ENCODE measurements around the gene TENT4A. TPM values are rescaled to one million over a fixed set of nuclear protein-coding genes. Genes with fewer than 3 reads are reported as not detected.

Gene TENT4A
- total RNA-seq, 3 donors from 2014 or later, result 16.0 to 26.2 (median 16.3) TPM

- no peaks in the 10 kb centered on the region for H3K36me3 ChIP-seq (ENCODE audit: low read depth)
- no peaks in the 10 kb centered on the region for H3K4me1 ChIP-seq (ENCODE audit: low read depth)
- ATAC-seq, result no peak
- intact Hi-C loops (cut with DNase I, micrococcal nuclease), result no loop called here
- H3K4me3 ChIP-seq, result no peak overlapping the region
- no peak for DNase-seq
- no peak for TF ChIP-seq CTCF (IDR thresholded peaks at IDR 0.05)
- no peaks in the 10 kb centered on the region for H3K9me3 ChIP-seq
Measured at GRCh38 chr5:6687505-6687904, 25.7 kb upstream of the TENT4A start.

- ATAC-seq, result no peak
- Histone ChIP-seq H3K9me3 (no peaks in the 10 kb centered on the region), H3K36me3 (ENCODE audit: low read depth) (no peaks in the 10 kb centered on the region), H3K4me1 (ENCODE audit: low read depth) (no peaks in the 10 kb centered on the region), H3K4me3 (no peak overlapping the region)
- DNase-seq, result no peak
- no peak for TF ChIP-seq CTCF (IDR thresholded peaks at IDR 0.05)
- intact Hi-C loops (cut with DNase I, micrococcal nuclease), result no loop called here
Measured at GRCh38 chr5:6692906-6693305, 20.3 kb upstream of the TENT4A start.

- intact Hi-C loops (cut with DNase I, micrococcal nuclease), result no loop called here
- no peak for DNase-seq
- TF ChIP-seq CTCF (IDR thresholded peaks at IDR 0.05), result no peak
- ATAC-seq, result no peak
- H3K36me3 ChIP-seq (ENCODE audit: low read depth), result no peaks in the 10 kb centered on the region
- no peaks in the 10 kb centered on the region for H3K4me1 ChIP-seq (ENCODE audit: low read depth)
- H3K9me3 ChIP-seq, result no peaks in the 10 kb centered on the region
- no peak overlapping the region for H3K4me3 ChIP-seq
Measured at GRCh38 chr5:6698696-6699095, 14.5 kb upstream of the TENT4A start.

DNA sequence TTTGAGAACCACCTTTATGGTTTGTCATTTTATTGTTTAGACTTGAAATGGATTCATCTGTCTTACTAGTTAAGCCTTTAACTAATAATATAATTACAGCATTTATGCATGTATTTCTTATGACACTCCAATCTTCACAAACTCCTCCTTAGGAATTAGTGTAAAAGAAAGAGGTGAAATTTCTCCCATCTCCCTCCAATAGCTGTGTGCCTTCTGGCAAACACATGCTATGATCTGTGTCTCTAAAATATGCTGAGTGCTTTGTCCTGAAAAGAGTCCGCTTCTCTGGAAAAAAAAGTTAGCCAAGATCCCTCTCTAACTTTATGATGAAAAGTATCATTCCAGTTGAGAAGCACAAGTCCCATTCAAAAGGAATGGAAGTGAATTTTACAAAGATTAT lies 13.9 kb upstream of the TENT4A start:
- DNase-seq, result no peak
- Histone ChIP-seq H3K36me3 (ENCODE audit: low read depth) (no peaks in the 10 kb centered on the region), H3K4me3 (no peak overlapping the region), H3K4me1 (ENCODE audit: low read depth) (no peaks in the 10 kb centered on the region), H3K9me3 (no peaks in the 10 kb centered on the region)
- no peak for TF ChIP-seq CTCF (IDR thresholded peaks at IDR 0.05)
- intact Hi-C loops (cut with DNase I, micrococcal nuclease), result no loop called here
- ATAC-seq, result no peak

GRCh38 chr5:6700074-6700684 lies 13.1 kb upstream of the TENT4A start:
- DNase-seq, result no peak
- TF ChIP-seq CTCF (IDR thresholded peaks at IDR 0.05), result no peak

More at GRCh38 chr5:6700074-6700684, 13.1 kb upstream of the TENT4A start:
- H3K4me1 ChIP-seq (ENCODE audit: low read depth), result no peaks in the 10 kb centered on the region
- intact Hi-C loops (cut with DNase I, micrococcal nuclease), result no loop called here
- no peak overlapping the region for H3K4me3 ChIP-seq
- H3K9me3 ChIP-seq, result no peaks in the 10 kb centered on the region
- ATAC-seq, result no peak
- H3K36me3 ChIP-seq (ENCODE audit: low read depth), result no peaks in the 10 kb centered on the region

All from mucosa of descending colon (tissue), 3 donors.